Retina (tissue), 1 donor: ENCODE measurements around the gene CYLD.

Experiments used
- DNase-seq: peaks from one replicate; pipeline ENCODE4 v3.0.0-alpha.2; 2016

CYLD gene

GRCh38 chr16:50711862-50712559 is 29.9 kb upstream of the CYLD start:
- no peak for DNase-seq

GRCh38 chr16:50712560-50712898 is 29.4 kb upstream of the CYLD start:
- DNase-seq, result no peak

DNA sequence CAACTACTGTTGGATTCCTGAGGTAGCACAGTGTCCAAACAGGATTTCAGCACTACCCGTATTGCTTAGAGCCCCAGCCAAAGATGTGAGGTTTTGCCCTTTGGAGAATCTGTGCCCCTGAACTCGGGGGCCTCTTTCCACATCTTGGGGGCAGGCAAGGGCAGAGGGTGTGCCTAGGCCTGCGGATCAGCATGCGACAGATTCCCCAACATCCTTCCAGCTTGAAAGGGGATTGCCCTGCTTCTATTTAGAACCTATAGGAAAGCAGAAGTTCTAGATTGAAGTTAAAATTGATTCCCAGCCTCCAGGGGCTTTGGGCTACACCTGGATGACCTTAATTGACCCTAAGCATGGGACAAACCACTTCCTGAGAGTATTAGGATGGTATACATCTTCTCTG is 28.9 kb upstream of the CYLD start:
- DNase-seq, result no peak

GRCh38 chr16:50717091-50717490 is 24.8 kb upstream of the CYLD start:
- no peak for DNase-seq

- DNase-seq, result no peak
Measured at GRCh38 chr16:50717494-50717893, 24.4 kb upstream of the CYLD start.

DNA sequence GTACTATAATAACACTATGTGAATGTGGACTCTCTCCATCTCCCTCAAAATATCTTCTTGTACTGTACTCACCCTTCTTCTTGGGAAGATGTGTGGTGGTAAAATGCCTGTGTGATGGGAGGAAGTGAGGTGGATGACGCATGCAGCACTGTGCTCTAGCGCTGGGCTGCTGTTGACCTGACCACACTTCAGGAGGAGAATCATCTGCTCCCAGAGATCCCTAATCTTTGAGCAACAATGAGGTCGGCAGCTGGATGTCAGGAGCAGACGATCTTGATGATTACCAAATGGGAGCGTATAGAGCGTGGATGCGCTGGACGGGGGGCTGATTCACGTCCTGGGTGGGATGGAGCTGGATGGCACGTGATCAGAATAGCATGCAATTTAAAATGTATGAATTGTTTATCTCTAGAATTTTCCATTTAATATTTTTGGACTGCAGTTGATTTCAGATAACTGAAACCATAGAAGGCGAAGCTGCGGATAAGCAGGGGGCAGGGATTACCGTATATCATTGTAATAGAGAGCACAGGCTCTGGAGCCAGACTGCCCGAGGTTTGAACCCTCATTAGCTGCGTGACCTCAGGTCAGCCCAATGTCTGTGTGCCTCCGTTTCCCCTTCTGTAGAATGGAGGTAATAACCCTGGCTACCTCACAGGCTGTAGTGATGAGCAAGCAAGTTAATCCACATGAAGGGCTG is 23.7 kb upstream of the CYLD start:
- DNase-seq, result no peak

DNA sequence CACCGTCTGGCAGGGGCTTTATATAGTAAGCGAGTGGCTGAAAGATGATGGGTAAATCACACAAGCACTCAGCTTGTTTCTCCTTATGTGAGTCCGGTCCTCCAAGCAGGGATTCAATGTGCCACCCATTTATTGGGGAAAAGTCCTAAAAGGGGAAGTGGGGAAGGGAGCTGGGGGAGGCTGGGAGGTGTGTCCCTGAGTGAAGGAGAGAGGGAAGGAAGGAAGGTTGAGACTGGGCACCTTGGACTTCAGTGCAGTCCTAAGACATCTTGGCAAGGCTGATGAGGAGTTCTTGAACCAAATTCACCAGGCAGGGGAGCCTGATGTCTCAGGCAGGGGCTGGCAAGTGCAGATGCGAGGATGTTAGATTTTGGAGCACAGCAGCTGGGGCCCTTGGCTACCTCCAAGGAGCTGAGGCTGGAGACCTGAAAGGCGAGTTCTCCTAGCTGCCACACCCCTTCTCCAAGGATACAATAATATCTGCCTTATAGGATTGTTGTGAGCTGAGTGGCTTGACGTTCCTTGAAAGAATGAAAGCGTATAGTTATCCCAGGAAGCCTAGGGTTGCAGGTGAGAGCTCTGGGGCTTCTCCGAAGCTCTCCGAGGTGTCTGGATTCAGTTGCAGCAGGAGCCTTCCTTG is 23.0 kb upstream of the CYLD start:
- no peak for DNase-seq

DNA sequence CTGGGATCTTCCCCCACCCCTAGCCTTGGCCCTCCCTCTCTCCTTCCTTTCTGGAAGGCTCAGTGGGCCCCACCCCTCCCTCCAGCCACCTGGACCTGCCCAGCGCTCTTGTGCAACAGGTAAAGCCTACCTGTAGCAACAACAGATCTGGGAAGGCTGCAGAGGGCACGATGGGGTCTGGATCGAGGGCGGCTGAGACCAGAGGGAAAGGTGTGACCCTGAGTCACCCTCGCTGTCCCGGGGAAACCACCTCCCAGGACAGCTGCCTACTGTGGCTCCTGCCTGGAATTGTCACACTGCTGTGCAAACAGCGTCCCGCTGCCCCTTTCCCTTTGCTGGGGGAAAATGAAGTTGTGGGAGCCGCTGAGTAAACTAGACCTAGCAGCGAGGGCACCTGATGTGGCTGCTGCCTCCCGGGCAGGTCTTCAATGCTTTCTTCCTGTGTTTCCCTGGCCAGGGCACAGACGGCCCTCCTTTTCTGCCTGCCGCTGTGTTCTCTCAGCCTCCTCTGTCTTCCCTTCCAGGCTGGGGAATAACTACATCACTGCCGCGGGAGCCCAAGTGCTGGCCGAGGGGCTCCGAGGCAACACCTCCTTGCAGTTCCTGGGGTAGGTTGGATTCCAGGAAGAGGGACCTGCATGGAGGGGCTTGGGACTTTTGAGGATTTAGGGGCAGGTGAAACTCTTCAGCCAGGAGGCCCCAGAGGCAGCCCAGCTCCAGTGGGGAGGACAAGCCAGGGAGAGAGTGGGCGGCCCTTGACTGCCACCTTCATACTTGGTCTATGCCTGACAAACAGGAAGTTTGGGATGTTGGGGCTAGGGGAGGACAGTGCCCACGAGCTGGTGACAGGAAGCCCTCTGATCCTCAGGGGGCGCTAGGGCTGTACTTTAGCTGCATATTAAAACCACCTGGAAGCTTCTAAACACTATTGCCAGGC is 22.2 kb upstream of the CYLD start:
- DNase-seq, result no peak

DNA sequence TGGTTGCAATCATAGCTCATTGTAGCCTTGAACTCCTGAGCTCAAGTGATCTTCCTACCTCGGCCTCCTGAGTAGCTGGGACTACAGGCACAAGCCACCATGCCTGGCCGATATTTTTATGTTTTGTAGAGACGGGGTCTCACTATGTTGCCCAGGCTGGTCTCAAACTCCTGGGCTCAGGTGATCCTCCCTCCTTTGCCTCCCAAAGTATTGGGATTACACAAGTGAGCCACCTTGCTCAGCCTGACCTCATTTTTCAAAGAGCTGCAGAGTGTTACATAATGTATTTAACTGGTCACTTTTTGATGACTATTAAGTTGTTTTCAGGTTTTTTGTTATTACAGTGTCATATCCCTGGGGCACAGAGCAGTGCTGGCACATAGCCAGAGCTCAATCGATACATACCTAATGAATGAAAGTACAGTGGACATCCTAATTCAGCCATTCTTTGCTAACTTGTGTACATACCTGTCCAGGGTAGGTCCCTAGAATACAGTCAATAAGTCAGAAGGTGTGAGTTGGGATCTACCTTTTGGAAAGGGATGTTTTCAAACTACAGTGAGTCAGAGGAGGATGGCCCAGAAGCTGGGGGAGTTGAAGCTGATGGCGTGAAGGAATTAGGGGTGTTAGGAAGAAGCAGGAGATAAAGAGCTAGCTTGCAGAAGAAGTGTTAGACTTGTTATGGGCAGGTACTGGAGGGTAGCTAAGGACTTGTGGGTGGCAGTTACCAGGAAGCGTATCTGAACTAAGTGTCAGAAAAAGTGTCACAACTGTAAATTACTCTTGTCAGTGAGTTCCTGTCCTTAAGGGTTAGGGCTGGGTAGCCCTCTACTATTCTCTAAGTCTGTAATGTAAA is 20.1 kb upstream of the CYLD start:
- no peak for DNase-seq

- DNase-seq, result no peak
Measured at GRCh38 chr16:50722405-50722737, 19.5 kb upstream of the CYLD start.

DNA sequence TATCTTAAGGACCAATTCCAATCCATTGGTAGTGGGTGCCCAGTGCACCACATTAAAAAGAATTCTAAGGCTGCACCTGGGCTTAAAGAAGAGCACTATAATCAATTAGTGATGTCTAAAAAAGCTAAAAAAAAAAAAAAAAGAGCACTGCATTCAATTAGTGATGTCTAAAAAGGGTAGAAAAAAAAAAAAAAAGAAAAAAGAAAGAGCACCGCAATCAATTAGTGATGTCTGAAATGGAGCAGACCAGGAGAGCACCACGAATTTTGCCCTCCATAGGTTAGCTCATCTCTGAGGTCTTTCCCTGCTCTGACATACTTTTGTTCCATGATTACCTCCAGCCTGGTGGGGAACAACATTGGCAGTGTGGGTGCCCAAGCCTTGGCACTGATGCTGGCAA is 18.9 kb upstream of the CYLD start:
- no peak for DNase-seq

- no peak for DNase-seq
Measured at GRCh38 chr16:50724306-50724705, 17.6 kb upstream of the CYLD start.

DNA sequence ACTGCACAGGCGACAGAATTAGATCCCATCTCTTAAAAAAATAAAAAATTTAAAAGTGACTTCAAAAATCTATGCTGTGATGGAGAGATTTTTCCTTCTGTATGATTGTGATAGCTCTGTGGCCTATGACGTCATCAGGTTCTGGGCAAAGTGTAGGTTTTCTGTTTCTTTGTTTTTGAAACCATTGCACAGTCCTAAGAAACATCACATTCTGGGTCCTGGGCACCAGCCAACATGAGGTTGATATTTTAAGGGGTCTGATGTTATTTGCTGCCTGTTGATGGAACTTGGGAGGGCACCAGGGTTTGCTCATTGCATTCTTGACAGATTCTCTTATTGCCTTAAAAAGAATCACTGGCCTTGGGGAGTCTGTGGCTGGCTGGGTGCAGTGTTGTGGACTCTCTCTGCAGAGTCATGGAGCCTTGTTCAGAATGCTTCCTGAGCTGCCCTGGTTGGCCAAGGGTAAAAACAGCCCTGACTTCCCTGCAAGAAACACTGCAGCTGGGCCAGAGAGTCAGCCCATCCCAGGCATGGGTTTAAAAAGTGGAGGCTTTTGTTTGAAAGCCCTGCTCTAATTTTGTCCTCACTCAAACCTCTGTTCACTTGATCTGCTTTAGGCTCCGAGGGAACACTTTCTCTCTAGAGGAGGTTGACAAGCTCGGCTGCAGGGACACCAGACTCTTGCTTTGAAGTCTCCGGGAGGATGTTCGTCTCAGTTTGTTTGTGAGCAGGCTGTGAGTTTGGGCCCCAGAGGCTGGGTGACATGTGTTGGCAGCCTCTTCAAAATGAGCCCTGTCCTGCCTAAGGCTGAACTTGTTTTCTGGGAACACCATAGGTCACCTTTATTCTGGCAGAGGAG is 10.5 kb upstream of the CYLD start:
- DNase-seq, result no peak

DNA sequence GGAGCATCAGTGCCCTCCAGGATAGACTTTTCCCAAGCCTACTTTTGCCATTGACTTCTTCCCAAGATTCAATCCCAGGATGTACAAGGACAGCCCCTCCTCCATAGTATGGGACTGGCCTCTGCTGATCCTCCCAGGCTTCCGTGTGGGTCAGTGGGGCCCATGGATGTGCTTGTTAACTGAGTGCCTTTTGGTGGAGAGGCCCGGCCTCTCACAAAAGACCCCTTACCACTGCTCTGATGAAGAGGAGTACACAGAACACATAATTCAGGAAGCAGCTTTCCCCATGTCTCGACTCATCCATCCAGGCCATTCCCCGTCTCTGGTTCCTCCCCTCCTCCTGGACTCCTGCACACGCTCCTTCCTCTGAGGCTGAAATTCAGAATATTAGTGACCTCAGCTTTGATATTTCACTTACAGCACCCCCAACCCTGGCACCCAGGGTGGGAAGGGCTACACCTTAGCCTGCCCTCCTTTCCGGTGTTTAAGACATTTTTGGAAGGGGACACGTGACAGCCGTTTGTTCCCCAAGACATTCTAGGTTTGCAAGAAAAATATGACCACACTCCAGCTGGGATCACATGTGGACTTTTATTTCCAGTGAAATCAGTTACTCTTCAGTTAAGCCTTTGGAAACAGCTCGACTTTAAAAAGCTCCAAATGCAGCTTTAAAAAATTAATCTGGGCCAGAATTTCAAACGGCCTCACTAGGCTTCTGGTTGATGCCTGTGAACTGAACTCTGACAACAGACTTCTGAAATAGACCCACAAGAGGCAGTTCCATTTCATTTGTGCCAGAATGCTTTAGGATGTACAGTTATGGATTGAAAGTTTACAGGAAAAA is 9.7 kb upstream of the CYLD start:
- no peak for DNase-seq

GRCh38 chr16:50733468-50733867 is 8.4 kb upstream of the CYLD start:
- no peak for DNase-seq

GRCh38 chr16:50735629-50736122 is 6.2 kb upstream of the CYLD start:
- DNase-seq, result no peak

GRCh38 chr16:50736448-50736847 is 5.4 kb upstream of the CYLD start:
- DNase-seq, result no peak

GRCh38 chr16:50737420-50737959 is 4.4 kb upstream of the CYLD start:
- DNase-seq, result no peak

- DNase-seq, result no peak
Measured at GRCh38 chr16:50739031-50739430, 2.9 kb upstream of the CYLD start.

GRCh38 chr16:50740736-50741135 is 1.1 kb upstream of the CYLD start:
- DNase-seq, result no peak
